PC-3 (cell line): ENCODE measurements around the gene ZFC3H1. TPM values are rescaled to one million over a fixed set of nuclear protein-coding genes. Genes with fewer than 3 reads are reported as not detected.

Experiments
- ATAC-seq: fragments of 200-7000 bp; cut with Tn5 transposase; 2 replicates; pipeline ENCODE4 v1.9.1; 2020; ENCODE audit warnings: mild to moderate bottlenecking, moderate library complexity
- BruUV-seq: library from RNA; stranded (reverse); fragments of 400-500 nt; replicated peaks from 2 replicates; lab custom pipeline; 2021; lab: Mats Ljungman, UMichigan
- CTCF ChIA-PET: fragments of 300-600 bp; sonication (Branson Sonifier 250); formaldehyde crosslinking; loops from one replicate; lab custom pipeline; 2022; ENCODE audit warnings: antibody characterized with exemption; lab: Charles Lee
- POLR2A ChIA-PET: fragments of 300-600 bp; sonication (Branson Sonifier 250); formaldehyde crosslinking; loops from one replicate; lab custom pipeline; 2022; ENCODE audit warnings: antibody characterized with exemption; ENCODE audit not compliant: unreplicated experiment; lab: Charles Lee
- DNase-seq: peaks from one replicate; pipeline ENCODE4 v3.0.0-alpha.2; 2015
- H2AFZ ChIP-seq: fragments of 300-600 bp; sonication (generic); 2 replicates; pipeline ENCODE4 v1.6.0; 2016; ENCODE audit warnings: antibody characterized with exemption, low read length
- H3F3A ChIP-seq: fragments of 300-600 bp; sonication (generic); one replicate; pipeline ENCODE4 v1.6.0; 2017; ENCODE audit warnings: antibody characterized with exemption, low read length, control low read depth, mild to moderate bottlenecking; ENCODE audit not compliant: unreplicated experiment
- H3K27ac ChIP-seq: fragments of 300-600 bp; sonication (generic); 2 replicates; pipeline ENCODE4 v1.5.1; 2016; ENCODE audit warnings: mild to moderate bottlenecking, low read length
- H3K27me3 ChIP-seq: fragments of 300-600 bp; sonication (generic); 2 replicates; pipeline ENCODE4 v1.6.1; 2016; ENCODE audit warnings: low read length, mixed read lengths
- H3K36me3 ChIP-seq: fragments of 300-600 bp; sonication (generic); 2 replicates; pipeline ENCODE4 v1.6.1; 2016; ENCODE audit warnings: low read depth, mixed run types, low read length, mixed read lengths
- H3K4me1 ChIP-seq: fragments of 300-600 bp; sonication (generic); 2 replicates; pipeline ENCODE4 v1.5.1; 2016; ENCODE audit warnings: low read length; ENCODE audit not compliant: insufficient read depth
- H3K4me2 ChIP-seq: fragments of 300-600 bp; sonication (generic); 2 replicates; pipeline ENCODE4 v1.6.0; 2016; ENCODE audit warnings: low read length
- H3K4me3 ChIP-seq: fragments of 300-600 bp; sonication (generic); 2 replicates; pipeline ENCODE4 v1.5.1; 2016; ENCODE audit warnings: mild to moderate bottlenecking, low read length, mixed read lengths
- H3K79me2 ChIP-seq: fragments of 300-600 bp; sonication (generic); 2 replicates; pipeline ENCODE4 v1.6.1; 2017; ENCODE audit warnings: low read length, mixed read lengths
- H3K9ac ChIP-seq: fragments of 300-600 bp; sonication (generic); 2 replicates; pipeline ENCODE4 v1.6.0; 2016; ENCODE audit warnings: mild to moderate bottlenecking, low read length
- H3K9me2 ChIP-seq: fragments of 300-600 bp; sonication (generic); replicated peaks from 2 replicates; pipeline ENCODE4 v1.6.1; 2016; ENCODE audit warnings: mixed run types, low read length, mixed read lengths
- H3K9me3 ChIP-seq: fragments of 300-600 bp; sonication (generic); 2 replicates; pipeline ENCODE4 v1.6.1; 2016; ENCODE audit warnings: low read length, mixed read lengths
- H4K20me1 ChIP-seq: fragments of 300-600 bp; sonication (generic); 2 replicates; pipeline ENCODE4 v1.6.1; 2016; ENCODE audit warnings: low read length, mixed read lengths
- CTCF ChIP-seq: fragments of 300-600 bp; sonication (generic); conservative IDR thresholded peaks from 2 replicates; pipeline ENCODE4 v1.5.1; 2017; ENCODE audit warnings: antibody characterized with exemption, low read depth, mild to moderate bottlenecking, low read length
- EZH2 ChIP-seq: fragments of 300-600 bp; sonication (generic); IDR thresholded peaks from one replicate; pipeline ENCODE4 v1.6.1; 2017; ENCODE audit warnings: antibody characterized with exemption, mild to moderate bottlenecking, low read length; ENCODE audit not compliant: unreplicated experiment
- EZH2phosphoT487 ChIP-seq: fragments of 300-600 bp; sonication (generic); IDR thresholded peaks from 2 replicates; pipeline ENCODE4 v1.6.1; 2018; ENCODE audit warnings: mild to moderate bottlenecking, antibody characterized with exemption, low read length, borderline replicate concordance
- intact Hi-C: fragments of 100-400 bp; cut with micrococcal nuclease; formaldehyde crosslinking; loops from 2 replicates; pipeline ENCODE4 v1.9.0; 2023
- total RNA-seq: library from RNA; depleted of rRNA; stranded (reverse); fragments of >200 nt; gene quantifications from 2 replicates; pipeline ENCODE4 v1.2.3, GENCODE V29; 2014

Gene ZFC3H1
- total RNA-seq, 1 experiment from 2014 or later: 13.7 TPM

- ATAC-seq (no peak), DNase-seq (no peak)
- Histone ChIP-seq H3K4me2 (no peak overlapping the region), H3F3A (no peaks in the 10 kb centered on the region), H3K9ac (no peak overlapping the region), H3K79me2 (peaks cover 35% of the 10 kb centered on the region), H3K4me3 (no peak overlapping the region), H3K27me3 (no peaks in the 10 kb centered on the region), H3K36me3 (peaks cover 51% of the 10 kb centered on the region), H3K27ac (no peak overlapping the region), H3K9me3 (no peaks in the 10 kb centered on the region), H4K20me1 (0 out of 2 replicates have a peak, but pooled peaks cover 14% of the 10 kb centered on the region), H3K4me1 (peaks cover 17% of the 10 kb centered on the region), H3K9me2 (no peaks in the 10 kb centered on the region), H2AFZ (no peak overlapping the region)
- POLR2A ChIA-PET: no interaction called here
- intact Hi-C loops: no loop called here
- CTCF ChIA-PET: no interaction called here
- BruUV-seq: no TSS peak
- TF ChIP-seq EZH2phosphoT487 (no peak), CTCF (no peak), EZH2 (no peak)
Observed at GRCh38 chr12:71646512-71646911, 17.1 kb downstream of the ZFC3H1 start.

- Histone ChIP-seq H3K9me2 (no peaks in the 10 kb centered on the region), H3K4me1 (peaks cover 17% of the 10 kb centered on the region), H3K9me3 (no peaks in the 10 kb centered on the region), H3K4me2 (no peak overlapping the region), H3K27me3 (no peaks in the 10 kb centered on the region), H2AFZ (no peak overlapping the region), H3K4me3 (no peak overlapping the region), H3K9ac (no peak overlapping the region), H3K27ac (no peak overlapping the region), H3K36me3 (peaks cover 53% of the 10 kb centered on the region), H3K79me2 (peaks cover 22% of the 10 kb centered on the region), H4K20me1 (0 out of 2 replicates have a peak, but pooled peaks cover 8% of the 10 kb centered on the region), H3F3A (no peaks in the 10 kb centered on the region)
- DNase-seq (no peak), ATAC-seq (no peak)
- CTCF ChIA-PET: no interaction called here
- intact Hi-C loops: no loop called here
- TF ChIP-seq CTCF (no peak), EZH2phosphoT487 (no peak), EZH2 (no peak)
- POLR2A ChIA-PET: no interaction called here
- BruUV-seq: no TSS peak
Observed at GRCh38 chr12:71645268-71645667, 18.4 kb downstream of the ZFC3H1 start.

- BruUV-seq: no TSS peak
- Histone ChIP-seq H3K9me2 (no peaks in the 10 kb centered on the region), H3K79me2 (peaks cover 6% of the 10 kb centered on the region; the same call in 1 of the 2 replicates), H2AFZ (no peak overlapping the region), H3F3A (no peaks in the 10 kb centered on the region), H3K4me2 (no peak overlapping the region), H3K4me1 (no peaks in the 10 kb centered on the region), H3K27ac (no peak overlapping the region), H3K4me3 (no peak overlapping the region), H4K20me1 (no peaks in the 10 kb centered on the region), H3K9ac (no peak overlapping the region), H3K36me3 (peaks cover 52% of the 10 kb centered on the region), H3K27me3 (no peaks in the 10 kb centered on the region), H3K9me3 (no peaks in the 10 kb centered on the region)
- CTCF ChIA-PET: no interaction called here
- ATAC-seq: no peak
- DNase-seq: no peak
- intact Hi-C loops: no loop called here
- POLR2A ChIA-PET: no interaction called here
- TF ChIP-seq CTCF: no peak
- no peak for TF ChIP-seq EZH2phosphoT487
- TF ChIP-seq EZH2: no peak
Observed at GRCh38 chr12:71642264-71642663, 21.4 kb downstream of the ZFC3H1 start.
